Astrocyte of the hippocampus (primary cell): ENCODE data around the gene ASAH2.
A peak's percentile ranks its signal among the peaks of the same experiment; 100 is the strongest.
"Not testable (repeated sequence)": the region's sequence is repeated elsewhere in the genome, so short reads cannot be mapped to it uniquely, and the experiment has no call there.

Experiments used
- DNase-seq: peaks from one replicate; pipeline ENCODE4 v3.0.0; 2011; ENCODE audit warnings: low read depth, low spot score

The ASAH2 gene

GRCh38 chr10:50254479-50254878 is 3.2 kb upstream of the ASAH2 start:
- no peak for DNase-seq

- no peak for DNase-seq
These were observed 1.0 kb downstream of the ASAH2 start for GRCh38 chr10:50250096-50250854.

DNA sequence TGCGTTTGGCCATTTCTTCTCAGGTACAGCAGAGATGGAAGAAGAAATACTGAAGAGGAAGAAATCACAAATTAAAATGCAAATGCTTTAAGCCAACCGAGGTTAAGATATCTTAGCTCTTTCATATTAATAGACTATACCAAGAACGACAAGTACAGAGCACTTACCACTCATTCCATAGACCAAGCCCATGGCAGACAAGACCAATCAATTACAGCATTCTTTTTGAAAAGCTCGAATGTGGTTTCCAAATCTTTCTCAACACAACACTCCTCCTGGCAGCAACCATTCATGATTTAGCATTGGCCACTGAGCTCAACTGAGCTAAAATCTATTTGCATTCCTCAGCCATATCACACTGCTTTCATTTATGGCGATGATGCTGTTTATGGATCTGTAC is 2.7 kb downstream of the ASAH2 start:
- DNase-seq = no peak

GRCh38 chr10:50248062-50248461 is 3.3 kb downstream of the ASAH2 start:
- no peak for DNase-seq

DNA sequence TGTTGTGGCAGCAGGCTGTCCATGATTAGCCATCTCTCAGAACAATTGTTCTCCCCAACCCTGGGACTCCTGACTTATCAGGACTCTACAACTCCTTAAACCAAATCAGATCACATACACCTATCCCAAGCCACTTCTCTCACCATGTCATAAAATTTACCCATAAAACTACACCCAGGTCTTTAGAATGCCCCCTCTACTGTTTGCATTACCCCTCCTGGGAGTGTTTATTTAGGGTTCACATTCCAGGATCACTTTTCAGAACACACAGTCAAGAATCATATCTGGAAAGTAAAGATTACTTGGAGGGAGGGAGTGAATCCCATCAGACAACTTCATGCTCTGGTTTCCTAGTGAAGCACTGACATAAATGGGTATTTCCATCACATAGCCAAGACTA is 7.1 kb downstream of the ASAH2 start:
- DNase-seq = no peak

DNA sequence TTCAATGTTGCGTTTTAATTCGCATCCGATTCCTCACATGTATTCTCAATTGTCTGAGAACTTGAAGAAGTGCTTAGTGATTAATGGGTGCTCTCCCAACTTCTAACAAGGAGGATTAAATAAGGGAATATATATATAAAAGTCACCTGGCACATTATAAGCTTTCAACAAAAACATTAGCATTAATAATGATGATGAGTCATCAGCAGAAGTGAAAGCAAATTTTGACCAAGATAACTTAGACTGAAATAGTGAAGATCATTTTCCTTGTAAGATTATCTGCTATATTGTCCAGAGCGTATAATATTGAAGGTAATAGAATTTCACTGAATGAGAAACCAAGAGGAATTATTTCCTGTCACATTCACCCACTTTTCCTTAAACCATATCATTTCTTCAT is 8.5 kb downstream of the ASAH2 start:
- no peak for DNase-seq

DNA sequence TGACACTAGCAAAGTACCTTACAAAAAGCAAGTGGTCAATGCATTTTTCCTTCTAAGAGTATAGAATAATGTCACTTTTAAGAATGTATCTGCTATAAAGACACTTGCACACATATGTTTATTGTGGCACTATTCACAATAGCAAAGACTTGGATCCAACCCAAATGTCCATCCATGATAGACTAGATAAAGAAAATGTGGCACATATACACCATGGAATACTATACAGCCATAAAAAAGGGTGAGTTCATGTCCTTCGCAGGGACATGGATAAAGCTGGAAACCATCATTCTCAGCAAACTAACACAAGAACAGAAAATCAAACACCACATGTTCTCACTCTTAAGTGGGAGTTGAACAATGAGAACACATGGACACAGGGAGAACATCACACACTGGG is 9.8 kb downstream of the ASAH2 start:
- DNase-seq = not testable (repeated sequence)

- DNase-seq = no peak
These were observed 16.8 kb downstream of the ASAH2 start for GRCh38 chr10:50234486-50234885.

GRCh38 chr10:50232261-50232639 is 19.1 kb downstream of the ASAH2 start:
- DNase-seq = no peak

DNA sequence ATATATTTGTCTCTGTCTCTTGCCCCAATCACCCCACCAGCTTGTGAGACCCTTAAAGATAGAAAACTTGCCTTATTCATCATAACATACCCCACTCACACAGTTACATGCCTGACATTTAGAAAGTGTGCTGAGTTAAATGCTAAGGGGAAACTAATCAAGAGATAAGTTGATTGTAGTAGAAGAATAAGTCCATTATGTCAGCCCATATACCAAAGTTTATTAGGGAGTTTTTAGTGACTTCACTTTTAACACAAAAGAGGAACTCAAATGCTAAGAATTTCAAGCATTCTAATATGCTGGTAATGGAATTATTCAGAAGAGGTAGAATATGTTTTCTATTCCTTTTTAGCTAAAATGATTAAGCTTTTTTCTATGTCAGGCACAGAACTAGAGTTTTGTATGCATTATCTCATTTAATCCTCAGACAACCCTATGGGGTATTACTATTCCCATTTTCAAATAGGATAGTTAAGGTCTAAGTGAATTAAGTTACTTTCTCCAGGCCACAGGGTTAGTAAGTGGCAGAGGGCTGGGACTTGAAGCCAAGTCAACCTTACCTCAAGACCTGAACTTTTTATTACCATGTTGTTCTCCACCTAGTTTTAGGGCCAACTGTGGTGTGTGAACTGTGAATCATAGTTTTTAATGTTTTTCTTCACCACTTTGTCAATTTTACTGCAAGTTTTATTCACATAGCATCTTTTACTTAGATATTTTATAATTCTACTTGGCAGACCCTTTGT is 19.6 kb downstream of the ASAH2 start:
- DNase-seq = no peak

DNA sequence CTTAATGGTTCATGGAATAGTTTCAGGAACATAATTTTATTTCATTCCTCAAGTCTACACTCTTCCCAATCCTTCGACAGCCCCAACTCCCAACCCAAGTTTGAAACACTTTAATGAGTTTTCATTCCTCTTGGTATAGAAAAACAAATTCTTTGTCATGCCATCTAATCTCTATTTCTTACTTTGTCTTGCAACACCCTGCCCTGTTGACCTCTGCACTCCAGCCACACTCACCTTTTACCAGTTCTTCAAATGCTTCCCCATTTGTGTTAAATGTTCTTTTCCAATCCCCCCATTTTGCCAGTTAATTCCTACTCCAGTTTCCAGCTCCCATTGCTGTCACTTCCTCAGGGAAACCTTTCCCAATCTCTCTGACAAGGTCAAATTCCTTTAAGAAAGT is 21.9 kb downstream of the ASAH2 start:
- DNase-seq = no peak

GRCh38 chr10:50228672-50229071 is 22.6 kb downstream of the ASAH2 start:
- DNase-seq = no peak

DNA sequence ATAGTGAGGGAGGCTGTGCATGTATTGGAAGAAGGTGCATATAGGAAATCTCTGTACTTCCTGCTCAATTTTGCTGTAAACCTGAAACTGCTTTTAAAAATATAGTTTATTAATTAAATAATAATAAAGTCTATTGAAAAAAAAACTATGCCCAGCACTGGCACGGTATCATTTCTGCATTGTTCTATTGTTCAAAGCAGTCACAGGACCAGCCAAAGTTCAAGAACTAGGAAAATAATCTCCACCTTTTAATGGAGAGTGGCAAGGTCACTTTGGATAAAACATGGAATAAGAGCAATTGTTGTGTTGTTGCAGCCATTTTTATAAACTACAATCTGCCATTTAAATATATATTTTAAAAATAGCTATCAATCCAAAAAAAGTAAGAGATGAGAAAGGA is 24.7 kb downstream of the ASAH2 start:
- DNase-seq = no peak

- DNase-seq = peak; percentile 63
These were observed 26.9 kb downstream of the ASAH2 start for GRCh38 chr10:50224330-50224952.

- no peak for DNase-seq
These were observed 29.1 kb downstream of the ASAH2 start for GRCh38 chr10:50222199-50222598.

- no peak for DNase-seq
These were observed 29.8 kb downstream of the ASAH2 start for GRCh38 chr10:50221470-50221869.

DNA sequence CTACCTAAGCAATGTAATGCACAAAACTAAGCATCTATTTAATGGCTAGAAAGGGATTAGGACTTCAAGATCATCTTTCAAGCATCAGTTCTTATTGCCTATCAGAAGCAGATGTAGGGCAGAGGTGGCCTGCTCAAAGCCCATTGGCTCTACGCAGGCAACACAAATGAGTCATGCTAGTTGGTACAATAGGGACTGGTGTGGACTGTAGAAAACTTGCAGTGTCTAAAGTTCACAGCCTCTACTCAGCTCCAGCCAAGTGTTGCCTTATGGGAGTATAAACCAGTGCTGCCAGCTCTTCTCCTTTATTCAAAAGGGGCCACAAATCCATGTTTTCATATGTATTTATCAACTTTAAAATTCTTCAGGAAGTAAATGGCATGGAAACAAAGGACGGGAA is 31.7 kb downstream of the ASAH2 start:
- no peak for DNase-seq

GRCh38 chr10:50219200-50219599 is 32.1 kb downstream of the ASAH2 start:
- DNase-seq = no peak

- peak; percentile 29 for DNase-seq
These were observed 34.4 kb downstream of the ASAH2 start for GRCh38 chr10:50216894-50217293.

- no peak for DNase-seq
These were observed 34.9 kb downstream of the ASAH2 start for GRCh38 chr10:50216418-50216817.

- DNase-seq = no peak
These were observed 39.6 kb downstream of the ASAH2 start for GRCh38 chr10:50211670-50212069.

DNA sequence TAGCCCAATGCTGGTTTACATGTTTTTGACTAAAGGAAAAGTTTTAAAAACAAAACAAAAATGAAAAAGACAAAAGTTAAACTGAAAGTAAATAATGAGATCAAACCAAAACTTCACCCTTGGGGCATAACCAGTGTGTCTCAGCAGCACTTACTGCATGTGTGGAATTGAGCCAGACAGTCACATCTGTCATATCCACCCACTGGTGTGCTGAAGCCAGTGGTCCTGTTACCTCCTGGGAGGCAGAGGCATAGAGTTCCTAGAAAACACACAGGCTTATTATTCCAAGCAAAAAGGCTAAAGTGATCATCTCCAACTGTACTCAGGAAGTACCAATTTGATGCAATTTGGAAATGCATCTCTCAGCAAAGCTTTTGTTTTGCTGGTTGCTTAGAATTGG is 40.4 kb downstream of the ASAH2 start:
- no peak for DNase-seq
